Esophagus muscularis mucosa (tissue), 4 donors: ENCODE results near the gene KCNAB2. TPM values are rescaled to one million over a fixed set of nuclear protein-coding genes. Genes with fewer than 3 reads are reported as not detected.

ENCODE experiments used
- DNase-seq: peaks from one replicate; pipeline ENCODE4 v3.0.0-alpha.2; 2017; ENCODE audit errors: extremely low spot score
- H3K27ac ChIP-seq, 4 donors: fragments of 200-600 bp; sonication (generic); replicated peaks in 1 of 4; 1 replicate in 3 of 4; 2 replicates in 1 of 4; pipeline ENCODE4 v1.5.1; 2016 to 2019; ENCODE audit warnings: mild to moderate bottlenecking in 1 of 4
- H3K27me3 ChIP-seq, 4 donors: fragments of 200-600 bp; sonication (generic); one replicate each; pipeline versions ENCODE4 v1.5.1 to v1.6.0; 2016 to 2019
- H3K36me3 ChIP-seq, 4 donors: fragments of 200-600 bp; sonication (generic); one replicate each; pipeline ENCODE4 v1.5.1; 2016 to 2019
- H3K4me1 ChIP-seq, 4 donors: fragments of 200-600 bp; sonication (generic); one replicate each; pipeline ENCODE4 v1.5.1; 2016 to 2019
- H3K4me3 ChIP-seq, 4 donors: fragments of 200-600 bp; sonication (generic); 1 replicate in 2 of 4; 2 replicates in 2 of 4; pipeline ENCODE4 v1.5.1; 2016 to 2019; ENCODE audit warnings: mild to moderate bottlenecking in 4 of 4, moderate library complexity in 1 of 4
- H3K9me3 ChIP-seq, 4 donors: fragments of 200-600 bp; sonication (generic); 1 replicate in 3 of 4; 2 replicates in 1 of 4; pipeline ENCODE4 v1.5.1; 2016 to 2019
- CTCF ChIP-seq, 3 experiments: fragments of 200-600 bp in 2 of 3; fragments of 450-650 bp in 1 of 3; sonication (generic) in 2 of 3; IDR thresholded peaks; one replicate each; pipeline ENCODE4 v1.5.1; 2017 to 2019; ENCODE audit warnings: antibody characterized with exemption in 3 of 3, mild to moderate bottlenecking in 2 of 3, moderate library complexity in 1 of 3
- EP300 ChIP-seq: sonication (generic); formaldehyde crosslinking; IDR thresholded peaks from one replicate; pipeline ENCODE4 v1.6.1; 2017; ENCODE audit warnings: antibody characterized with exemption
- POLR2A ChIP-seq: fragments of 450-650 bp; IDR thresholded peaks from one replicate; pipeline ENCODE4 v1.6.1; 2017; ENCODE audit warnings: antibody characterized with exemption, moderate library complexity, mild to moderate bottlenecking, low read depth
- POLR2AphosphoS5 ChIP-seq, 2 donors: sonication (generic); formaldehyde crosslinking; IDR thresholded peaks; one replicate each; pipeline ENCODE4 v1.6.1; 2017; ENCODE audit warnings: antibody characterized with exemption in 2 of 2
- WGBS: methylation state at CpG from one replicate; pipeline ENCODE4 v1.1.5; 2018; 5-methylcytosine and 5-hydroxymethylcytosine counted together
- intact Hi-C: fragments of 100-400 bp; cut with DNase I; formaldehyde crosslinking; loops from one replicate; pipeline ENCODE4 v1.15.1; 2023
- total RNA-seq, 4 donors: library from RNA; depleted of rRNA; stranded (reverse); fragments of >200 nt; gene quantifications; one replicate each; pipeline versions ENCODE4 v1.1.0 to v1.2.1, GENCODE V29; 2016

Gene KCNAB2
- total RNA-seq, 4 donors from 2014 or later = 10.4 to 19.3 (median 13.2) TPM

- intact Hi-C loops = no loop called here
These were observed 66.5 kb downstream of the KCNAB2 start for GRCh38 chr1:6111991-6112689.

GRCh38 chr1:6112690-6113005, 67.0 kb downstream of the KCNAB2 start:
- Histone ChIP-seq H3K36me3 (peaks cover 0 to 3% (median 0%) of the 10 kb centered on the region in 4 donors), H3K9me3 (peaks cover 0 to 19% (median 0%) of the 10 kb centered on the region in 4 donors), H3K27ac (no peak overlapping the region), H3K4me3 (no peak overlapping the region), H3K4me1 (no peaks in the 10 kb centered on the region), H3K27me3 (peaks cover 0 to 28% (median 0%) of the 10 kb centered on the region in 4 donors)
- no peak for TF ChIP-seq POLR2AphosphoS5 (IDR thresholded peaks at IDR 0.05)
- TF ChIP-seq POLR2A = no peak
- no peak for TF ChIP-seq EP300
- TF ChIP-seq CTCF (IDR thresholded peaks at IDR 0.05) = no peak
- 67% methylated on average over 2 of the region's 5 CpGs for WGBS
- intact Hi-C loops = no loop called here
- DNase-seq = no peak

More at GRCh38 chr1:6111991-6112689, 66.5 kb downstream of the KCNAB2 start:
- DNase-seq = no peak
- Histone ChIP-seq H3K36me3 (peaks cover 0 to 3% (median 0%) of the 10 kb centered on the region in 4 donors), H3K27ac (no peak overlapping the region), H3K4me3 (no peak overlapping the region), H3K9me3 (peaks cover 0 to 15% (median 0%) of the 10 kb centered on the region in 4 donors), H3K4me1 (no peaks in the 10 kb centered on the region), H3K27me3 (peaks cover 0 to 28% (median 0%) of the 10 kb centered on the region in 4 donors)
- TF ChIP-seq POLR2AphosphoS5 (IDR thresholded peaks at IDR 0.05) (no peak), POLR2A (no peak), CTCF (IDR thresholded peaks at IDR 0.05) (no peak)
- 74% methylated on average over 13 of the region's 13 CpGs for WGBS

DNA sequence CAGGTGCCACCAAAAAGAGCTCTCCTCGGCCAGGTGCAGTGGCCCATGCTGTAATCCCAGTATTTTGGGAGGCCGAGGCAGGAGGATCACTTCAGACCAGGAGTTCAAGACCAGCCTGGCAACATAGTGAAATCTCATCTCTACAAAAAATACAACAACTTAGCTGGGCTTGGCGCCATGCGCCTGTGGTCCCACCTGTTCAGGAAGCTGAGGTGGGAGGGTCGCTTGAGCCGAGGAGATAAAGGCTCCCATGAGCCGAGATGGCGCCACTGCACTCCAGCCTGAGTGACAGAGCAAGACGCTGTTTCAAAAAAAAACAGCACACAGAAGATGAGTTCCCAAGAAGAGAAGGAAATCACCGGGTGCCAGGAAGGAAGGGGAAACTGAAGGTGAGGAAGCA, 67.4 kb downstream of the KCNAB2 start:
- intact Hi-C loops = no loop called here
- peaks cover 0 to 19% (median 0%) of the 10 kb centered on the region in 4 donors for H3K9me3 ChIP-seq
- DNase-seq = no peak
- no peak overlapping the region for H3K27ac ChIP-seq
- peaks cover 0 to 3% (median 0%) of the 10 kb centered on the region in 4 donors for H3K36me3 ChIP-seq
- 88% methylated on average over 10 of the region's 10 CpGs for WGBS
- TF ChIP-seq POLR2AphosphoS5 (IDR thresholded peaks at IDR 0.05) = no peak
- no peak for TF ChIP-seq CTCF (IDR thresholded peaks at IDR 0.05)
- no peak for TF ChIP-seq EP300
- TF ChIP-seq POLR2A = no peak
- no peak overlapping the region for H3K4me3 ChIP-seq
- H3K27me3 ChIP-seq = peaks cover 0 to 27% (median 0%) of the 10 kb centered on the region in 4 donors
- H3K4me1 ChIP-seq = no peaks in the 10 kb centered on the region

- H3K27me3 ChIP-seq = peaks cover 0 to 21% (median 0%) of the 10 kb centered on the region in 4 donors
- no peak overlapping the region for H3K4me3 ChIP-seq
- H3K27ac ChIP-seq = no peak overlapping the region
- intact Hi-C loops = no loop called here
- WGBS = 87% methylated on average over 10 of the region's 14 CpGs
- H3K4me1 ChIP-seq = no peaks in the 10 kb centered on the region
- peaks cover 0 to 19% (median 0%) of the 10 kb centered on the region in 4 donors for H3K9me3 ChIP-seq
- TF ChIP-seq EP300 = no peak
- TF ChIP-seq POLR2AphosphoS5 (IDR thresholded peaks at IDR 0.05) = no peak
- TF ChIP-seq POLR2A = no peak
- TF ChIP-seq CTCF (IDR thresholded peaks at IDR 0.05) = no peak
- DNase-seq = no peak
- peaks cover 0 to 3% (median 0%) of the 10 kb centered on the region in 4 donors for H3K36me3 ChIP-seq
These were observed 68.1 kb downstream of the KCNAB2 start for GRCh38 chr1:6113745-6114144.
